ENCODE measurements around the gene SLC9C1.
A peak's percentile ranks its signal among the peaks of the same experiment; 100 is the strongest.

SLC9C1 gene

DNA sequence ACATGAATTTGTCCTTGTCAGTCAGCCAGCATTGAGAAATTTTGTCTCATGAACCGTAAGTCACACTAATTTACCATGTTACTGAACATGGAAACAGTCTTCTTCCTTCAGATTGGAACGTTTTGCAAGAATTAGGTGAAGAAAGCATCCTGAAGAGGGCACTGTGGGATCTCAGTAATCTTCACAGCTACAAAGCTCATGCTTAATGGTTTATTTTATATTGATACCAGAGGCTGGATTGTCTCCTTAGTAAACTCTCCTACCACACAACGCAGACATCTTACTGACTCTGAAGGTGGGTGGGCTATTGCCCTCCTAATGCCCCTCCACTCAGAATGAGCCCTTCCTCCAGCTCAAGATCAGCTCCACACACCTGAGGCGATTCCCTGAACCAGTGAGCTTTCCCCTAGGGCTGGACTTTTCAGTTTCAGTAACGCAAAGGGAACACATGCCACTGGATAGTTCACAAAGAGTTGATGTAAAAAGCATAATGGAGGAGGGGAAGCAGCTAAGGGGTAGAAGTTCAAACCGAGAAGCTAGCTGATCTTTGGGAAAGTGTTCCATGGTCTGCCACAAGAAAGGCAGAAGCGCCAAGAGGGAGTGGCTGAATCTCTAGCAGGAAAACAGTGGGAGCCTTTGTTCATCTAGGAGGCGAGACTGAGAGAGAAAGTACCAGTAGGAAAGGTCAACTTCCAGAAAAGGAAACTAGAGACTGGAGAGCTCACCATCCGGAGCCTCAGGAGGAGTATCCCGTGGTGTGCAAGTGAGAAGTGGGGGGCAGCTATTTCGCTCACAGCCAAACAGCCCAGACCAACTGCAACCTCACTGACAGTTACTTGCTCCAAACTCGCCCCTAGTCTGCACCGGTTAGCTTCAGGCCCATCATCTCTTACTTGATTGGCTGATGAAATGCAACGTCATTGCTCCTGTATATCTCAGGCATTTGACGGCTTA lies at the start of gene SLC9C1:
Gene SLC9C1 (minus strand): TSS at position 849 of the 954 bp plus-strand sequence. CDS start 7,425 bp downstream, outside the sequence.
- DNase-seq: peak in 31 of 58 donors; percentile 9 to 76 (median 42)

DNA sequence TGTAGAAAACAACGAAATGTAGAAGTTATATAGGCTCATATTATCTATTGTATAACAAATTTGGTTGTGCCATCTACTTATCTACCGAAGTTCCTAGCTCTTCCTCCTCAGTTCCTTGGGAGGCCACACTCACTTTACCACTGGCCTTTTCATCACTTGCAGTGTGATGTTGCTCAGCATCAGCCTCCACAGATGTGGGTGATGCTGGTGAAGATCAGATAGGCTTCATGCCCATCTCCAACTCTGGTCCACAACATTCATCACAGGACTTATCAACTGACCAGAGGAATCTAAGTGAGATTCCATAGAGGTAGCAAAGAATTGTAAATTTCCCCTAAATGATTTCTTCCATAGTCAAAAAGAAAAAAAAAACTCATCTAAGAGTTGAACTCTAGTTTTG lies 47.4 kb upstream of the SLC9C1 start:
- no peak for DNase-seq

DNA sequence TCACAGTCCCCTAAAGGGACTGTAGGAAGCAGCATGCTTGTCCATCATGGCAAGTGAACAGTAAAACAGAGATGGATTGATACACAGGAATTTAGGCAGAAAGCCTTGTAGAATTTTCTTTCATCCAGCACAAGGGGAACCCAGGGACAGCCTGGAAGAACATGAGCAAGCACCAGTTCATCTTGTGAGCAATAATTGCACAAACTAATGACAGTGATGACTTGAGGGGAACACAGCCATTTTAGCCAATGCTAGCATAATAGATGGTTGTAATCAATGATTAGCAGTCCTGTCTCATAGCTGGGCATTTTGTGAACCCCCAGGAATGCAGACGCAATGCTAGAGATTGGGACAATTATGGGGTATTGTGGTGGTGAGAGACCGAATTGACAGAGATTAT lies 45.6 kb upstream of the SLC9C1 start:
- DNase-seq: no peak

DNA sequence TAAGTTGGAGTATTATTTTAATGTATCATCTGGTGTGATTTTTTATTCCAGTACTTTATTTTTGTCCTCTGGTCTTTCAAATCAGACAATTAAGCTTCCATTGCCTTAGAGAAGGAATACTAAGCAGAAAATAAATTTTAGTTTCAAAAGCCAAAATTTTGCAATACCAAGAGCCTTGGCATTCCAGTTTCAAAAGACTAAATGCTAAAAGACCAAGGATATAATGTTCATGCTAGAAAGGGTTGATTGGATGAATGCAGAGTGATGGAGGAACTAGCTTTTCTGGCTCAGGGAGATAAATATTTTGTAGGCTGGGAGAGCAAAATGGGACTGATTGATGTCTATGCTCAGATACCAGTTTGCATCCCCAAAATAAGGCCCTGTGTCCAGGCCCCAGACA lies 45.1 kb upstream of the SLC9C1 start:
- DNase-seq: no peak

DNA sequence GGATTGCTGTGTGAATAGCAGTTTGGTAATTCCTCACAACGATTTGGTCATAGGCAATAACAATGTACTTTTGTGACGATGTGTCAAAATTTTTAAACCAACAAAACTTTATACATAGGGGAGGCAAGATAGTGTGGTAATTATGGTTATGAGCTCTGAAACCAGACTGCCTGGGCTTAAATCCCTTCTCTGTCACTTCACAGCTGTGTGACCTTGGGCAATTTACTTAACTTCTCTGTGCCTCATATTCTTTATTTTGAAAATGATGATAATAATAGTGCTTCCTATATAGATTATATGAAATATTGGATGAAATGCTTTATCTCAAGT lies 44.7 kb upstream of the SLC9C1 start:
- no peak for DNase-seq

DNA sequence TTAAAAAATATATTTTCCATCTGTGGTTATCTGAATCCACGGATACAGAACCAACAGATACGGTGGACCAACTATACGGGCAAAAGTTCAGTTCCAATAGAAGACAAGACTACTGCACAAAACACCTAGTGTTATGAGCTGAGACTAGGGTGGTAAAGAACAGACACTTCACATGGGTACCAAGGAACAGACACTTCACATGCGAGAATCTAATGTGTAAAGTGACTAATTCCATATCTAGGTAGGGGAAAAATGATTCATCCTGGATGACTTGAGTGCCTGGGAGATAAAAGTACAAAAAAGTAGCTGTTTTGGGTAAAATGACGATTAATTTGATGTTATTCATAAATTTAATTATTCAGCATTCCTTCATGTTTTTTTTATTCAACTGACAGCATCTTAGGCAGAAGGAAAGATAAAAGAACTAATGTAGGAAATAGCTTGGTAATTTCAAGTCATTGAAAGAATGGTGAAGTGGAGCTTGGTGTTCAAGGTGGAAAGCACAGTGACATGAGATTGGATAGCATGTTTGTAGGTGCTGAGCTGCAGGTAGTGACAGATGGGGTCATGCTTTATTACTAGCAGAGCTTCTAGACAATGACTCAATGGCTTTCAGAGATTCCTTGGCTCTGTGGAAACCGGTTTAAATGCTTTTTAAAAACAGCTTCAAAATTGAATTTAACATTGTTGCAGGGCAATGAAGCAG lies 44.2 kb upstream of the SLC9C1 start:
- DNase-seq: no peak

DNA sequence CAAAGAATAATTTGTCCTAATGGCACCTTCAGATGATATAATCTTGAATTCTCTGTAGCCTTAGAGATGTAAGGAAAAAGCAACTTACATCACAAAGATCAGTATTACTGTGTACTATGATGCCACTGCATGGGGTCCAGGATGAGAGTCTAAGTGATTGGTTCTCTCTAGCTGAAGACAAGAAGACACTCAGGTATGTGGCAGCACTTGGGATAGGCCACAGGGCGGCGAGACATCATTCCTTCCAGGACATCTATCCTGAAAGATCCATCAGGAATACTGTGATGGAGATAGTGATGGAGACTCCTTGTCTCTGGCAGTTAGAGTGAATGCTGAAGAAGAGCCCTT lies 41.4 kb upstream of the SLC9C1 start:
- DNase-seq: no peak

DNA sequence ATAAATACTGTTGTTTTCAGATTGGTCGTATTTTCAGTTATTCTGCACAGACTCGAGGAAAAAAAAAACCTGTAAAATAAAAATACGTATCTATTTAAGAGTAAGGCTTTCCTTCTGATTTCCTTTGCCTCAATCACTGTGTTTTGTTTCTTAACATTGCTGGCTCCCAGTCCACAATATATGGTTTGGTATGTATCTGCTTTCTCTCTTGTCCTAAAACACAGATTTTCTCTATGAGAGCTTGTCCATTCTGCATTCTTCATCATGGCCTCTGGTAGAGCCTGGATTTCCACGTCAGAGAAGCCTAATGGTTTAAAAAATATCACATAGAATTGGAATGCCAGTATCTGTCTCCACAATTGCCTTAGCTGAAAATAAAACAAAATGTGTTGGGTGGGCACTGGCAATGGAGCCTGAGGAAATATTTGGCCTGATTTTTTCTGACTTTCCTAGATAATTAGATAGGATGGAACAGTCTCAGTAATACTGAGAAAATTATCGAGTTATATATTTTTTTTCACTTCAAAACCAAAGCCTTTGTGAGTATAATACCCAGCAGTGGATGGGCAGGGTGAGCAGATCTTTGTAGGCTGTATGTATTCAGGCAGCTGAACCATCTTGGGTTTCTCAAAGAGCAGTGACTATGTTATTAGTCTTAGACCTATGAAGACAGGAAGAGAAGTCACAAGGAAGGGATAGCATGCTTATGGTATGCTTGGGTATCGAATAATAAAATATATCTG lies 40.8 kb upstream of the SLC9C1 start:
- DNase-seq: no peak

DNA sequence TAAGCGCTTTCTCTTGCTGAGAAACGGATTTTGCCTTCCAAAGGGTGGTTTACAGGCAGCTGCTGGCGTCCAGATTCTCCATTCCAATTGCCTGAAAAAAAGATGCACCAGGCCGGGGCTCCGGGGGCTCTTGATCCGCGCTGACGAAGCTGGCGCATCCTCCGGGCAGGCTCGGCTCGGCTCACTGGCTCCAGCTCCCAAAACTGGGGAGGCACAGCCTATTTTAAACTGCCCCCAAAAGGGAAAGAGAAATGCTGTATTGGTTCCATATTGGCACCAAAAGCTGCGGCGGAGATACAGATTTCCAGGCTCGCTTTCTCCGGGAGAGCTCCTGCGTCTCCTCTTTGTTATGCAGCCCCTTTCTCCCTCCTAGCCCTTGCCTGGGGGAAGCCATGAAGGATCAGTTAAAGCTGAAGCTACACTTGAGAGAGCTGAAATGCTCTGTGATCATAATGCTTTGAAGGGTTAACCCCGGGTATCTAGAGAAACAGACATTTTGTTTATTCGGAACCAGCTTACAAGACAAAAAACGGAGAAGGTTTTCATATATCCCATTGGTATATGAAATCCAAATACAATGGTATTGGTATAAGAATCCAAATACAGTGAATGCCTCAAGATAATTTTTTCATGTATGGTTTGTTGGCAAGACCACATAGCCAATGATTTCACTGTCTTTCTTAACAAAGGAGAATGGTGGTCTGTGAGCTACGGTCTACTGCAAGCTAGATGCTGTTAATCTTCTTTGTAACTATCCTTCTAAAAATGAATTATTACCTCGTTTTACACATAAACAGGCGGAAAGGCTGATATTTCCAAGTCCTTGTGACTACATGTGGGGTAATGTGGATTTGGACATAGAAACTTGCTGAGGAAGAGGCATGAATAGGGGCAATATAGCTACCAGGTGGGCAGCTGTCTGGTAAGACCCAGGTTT lies 39.6 kb upstream of the SLC9C1 start:
- peak in 50 of 58 donors; percentile 17 to 79 (median 60) for DNase-seq

DNA sequence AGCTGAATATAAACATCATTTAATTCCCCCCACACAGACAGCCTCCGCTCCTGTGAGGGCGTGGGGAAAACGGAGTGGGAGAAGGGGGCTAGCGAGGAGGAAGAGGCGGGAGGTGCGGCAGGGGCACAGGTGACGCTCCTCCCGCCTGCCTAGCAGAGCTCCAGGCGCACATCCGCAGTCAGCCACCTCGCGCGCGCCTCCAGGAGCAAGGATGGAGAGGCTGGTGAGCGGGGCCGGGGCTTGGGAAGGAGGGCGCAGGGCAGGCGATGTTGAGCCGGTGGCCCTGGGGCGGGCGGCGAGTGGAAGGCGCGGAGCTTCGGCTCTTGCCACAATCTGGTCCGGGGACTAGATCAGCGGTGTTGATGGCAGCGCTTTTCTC lies 39.0 kb upstream of the SLC9C1 start, which contains the start of gene CD200:
Gene CD200 (plus strand): TSS at position 155 of the 379 bp plus-strand sequence. CDS start 57 bp downstream, at position 212.
- DNase-seq: peak in 54 of 58 donors; percentile 25 to 79 (median 64)

DNA sequence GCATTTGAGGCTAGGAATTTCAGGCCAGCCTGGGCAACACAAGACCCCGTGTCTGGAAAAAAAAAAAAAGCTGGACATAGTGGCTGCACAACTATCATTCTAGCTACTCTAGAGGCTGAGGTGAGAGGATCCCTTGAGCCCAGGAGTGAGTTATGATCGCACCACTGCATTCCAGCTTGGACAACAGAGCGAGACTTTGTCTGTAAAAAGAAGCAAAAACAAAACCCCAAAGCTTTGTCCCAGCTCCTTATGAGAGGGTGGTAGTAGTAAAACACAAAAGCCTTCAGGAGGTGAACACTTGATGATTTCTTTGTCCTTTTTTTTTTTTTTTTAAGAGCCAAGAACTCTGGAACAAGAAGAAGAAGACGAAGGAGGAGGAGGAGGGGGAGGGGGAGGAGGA lies 37.8 kb upstream of the SLC9C1 start:
- no peak for DNase-seq

DNA sequence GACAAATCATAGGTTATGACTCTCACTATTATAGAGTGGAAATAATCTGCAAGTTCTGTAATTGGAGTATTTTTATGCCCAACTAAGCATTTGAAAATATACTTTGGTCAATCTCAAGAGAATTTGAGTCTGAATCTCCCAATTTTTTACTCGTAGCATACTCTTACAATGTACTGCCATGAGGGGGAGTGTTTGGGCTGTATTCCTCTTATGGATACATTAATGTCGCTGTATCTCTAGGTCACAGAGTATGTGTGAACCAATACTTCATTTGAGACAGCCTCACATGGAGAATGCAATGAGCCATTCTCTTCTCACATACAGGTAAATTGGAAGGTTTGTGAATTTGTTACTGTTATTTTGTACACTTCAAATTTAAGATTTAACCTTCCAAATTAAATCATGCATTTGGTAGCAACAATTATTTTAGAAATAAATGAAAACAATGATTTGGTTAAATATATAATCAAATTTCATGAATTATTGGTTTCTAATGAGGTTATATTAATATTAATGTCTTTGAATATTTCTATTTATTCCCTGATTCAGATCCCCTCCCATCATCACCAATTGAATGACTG lies 33.4 kb upstream of the SLC9C1 start:
- DNase-seq: peak in 7 of 58 donors; percentile 7 to 62 (median 30)

DNA sequence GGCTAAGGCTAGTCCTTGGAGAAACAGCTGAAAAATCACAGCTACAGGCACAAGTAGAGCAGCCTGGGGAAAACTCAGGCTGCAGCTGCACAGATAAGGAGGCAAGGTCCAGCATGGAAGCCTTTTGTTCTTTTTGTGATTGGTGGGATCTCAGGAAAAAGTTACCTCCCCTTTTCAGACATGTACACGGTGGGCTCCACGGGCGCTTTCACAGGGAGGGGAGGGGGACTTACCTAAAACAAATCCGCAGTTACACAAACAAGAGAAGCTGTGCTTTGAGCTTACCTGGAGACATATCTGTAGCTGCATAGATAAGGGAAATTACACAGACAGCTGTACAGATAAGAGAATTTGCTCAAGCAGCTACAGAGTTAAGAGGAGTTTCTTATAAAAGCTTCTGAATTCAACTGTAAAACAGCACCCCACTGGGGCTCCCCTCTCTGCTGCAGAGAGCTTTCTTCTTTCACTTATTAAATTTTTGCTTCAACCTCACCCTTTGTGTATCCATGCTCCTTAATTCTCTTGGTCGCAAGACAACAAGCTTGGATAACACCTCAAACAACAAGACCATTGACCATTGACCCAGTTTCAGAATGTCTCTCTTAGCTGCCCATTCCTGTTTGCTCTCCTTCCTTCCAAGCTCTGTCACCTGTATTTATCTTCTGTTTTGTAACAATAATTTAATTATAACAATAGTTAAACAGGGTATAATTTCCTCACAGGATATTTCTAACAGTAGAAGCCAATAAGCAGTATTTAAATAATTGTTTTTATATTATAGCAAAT lies 28.0 kb upstream of the SLC9C1 start:
- no peak for DNase-seq

DNA sequence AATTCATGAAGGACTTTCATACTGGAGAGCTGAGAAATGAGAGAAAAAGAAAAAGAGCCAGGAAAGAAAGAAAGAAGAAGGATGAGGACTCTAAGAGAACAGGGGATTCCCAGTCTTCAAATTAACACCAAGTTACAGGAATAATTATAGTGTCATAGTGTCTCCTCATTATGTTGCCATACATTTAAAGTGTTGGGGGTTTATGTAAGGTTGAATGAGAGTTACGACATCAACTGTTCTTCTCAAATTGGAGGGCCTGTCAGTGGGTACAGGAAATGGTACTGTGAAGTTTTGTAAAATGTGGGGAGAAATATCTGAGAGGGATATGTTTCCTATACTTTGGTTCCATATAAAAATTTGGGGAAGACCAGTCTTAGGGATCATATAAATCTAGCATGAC lies 26.7 kb upstream of the SLC9C1 start:
- no peak for DNase-seq

DNA sequence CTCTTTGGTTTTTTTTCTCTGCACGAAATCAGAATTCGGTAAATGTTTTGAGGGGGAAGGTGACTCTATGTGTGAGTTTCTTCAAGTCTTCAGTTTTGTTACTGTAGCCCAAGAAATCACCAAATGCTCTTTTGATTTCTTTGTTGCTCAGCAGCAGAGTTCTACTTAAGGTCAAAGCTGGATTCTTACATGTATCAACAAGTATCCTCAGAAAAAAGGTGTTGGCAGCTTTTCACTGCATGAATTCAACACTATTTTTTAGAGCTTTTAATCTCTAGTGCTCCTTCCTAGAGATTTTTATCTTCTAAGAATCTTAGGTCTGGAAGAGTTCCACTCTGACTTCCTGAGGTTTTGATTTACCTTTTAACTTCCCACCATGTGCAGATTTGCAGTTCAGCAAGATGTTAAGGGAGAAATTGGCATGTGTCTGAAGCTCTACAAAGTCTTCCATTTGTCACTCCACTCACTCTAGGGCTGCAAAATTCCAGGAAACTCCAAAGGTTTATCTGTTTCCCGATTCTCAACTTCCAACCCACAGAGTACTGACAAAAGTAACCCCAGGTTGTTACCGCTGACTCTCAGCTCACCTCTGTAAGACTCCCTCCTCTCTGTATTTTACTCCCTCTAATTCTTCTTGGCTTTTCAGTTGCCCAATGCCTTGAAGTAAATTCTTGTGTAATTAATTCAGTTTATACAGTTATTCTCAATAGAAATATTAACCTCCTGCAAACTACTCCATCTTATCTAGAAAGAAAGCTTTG lies 25.7 kb upstream of the SLC9C1 start:
- DNase-seq: no peak

DNA sequence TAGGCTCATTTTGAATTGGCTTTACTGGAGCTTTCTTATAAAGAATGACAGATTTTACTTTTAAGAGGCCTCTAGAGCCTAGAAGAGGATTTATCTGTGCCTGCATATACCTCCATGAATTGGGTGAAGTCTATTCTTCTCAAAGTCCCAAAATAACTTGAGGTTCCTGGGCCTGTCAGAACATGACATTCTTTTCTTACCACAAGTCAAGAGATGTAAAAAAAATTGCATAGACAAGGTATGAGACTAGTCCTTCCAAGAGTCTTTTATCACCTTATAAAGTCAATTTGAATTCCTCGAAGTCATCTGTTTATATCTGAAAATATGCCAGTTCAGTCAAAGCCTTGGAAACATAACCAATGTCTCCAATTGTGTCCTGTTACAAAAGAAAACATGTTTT lies 21.8 kb upstream of the SLC9C1 start:
- DNase-seq: no peak

DNA sequence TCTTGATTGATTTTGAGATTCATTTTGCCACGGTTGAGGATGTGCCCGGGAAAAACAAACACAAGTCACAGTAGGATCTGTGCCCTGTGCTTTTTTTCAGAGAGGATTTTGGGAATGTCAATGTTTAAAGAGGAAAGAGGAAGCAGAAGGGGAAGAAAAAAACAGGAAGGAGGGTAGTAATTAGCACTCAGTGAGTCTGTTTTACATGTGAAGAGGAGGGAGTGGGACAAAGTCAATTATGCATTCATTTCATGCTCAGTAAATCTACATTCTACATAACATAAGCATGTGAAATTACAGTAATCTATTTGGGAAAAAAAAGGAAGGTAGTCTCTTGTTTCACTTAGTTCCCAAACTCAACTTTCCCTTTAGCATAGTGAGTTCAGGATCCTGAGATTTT lies 20.6 kb upstream of the SLC9C1 start:
- no peak for DNase-seq

DNA sequence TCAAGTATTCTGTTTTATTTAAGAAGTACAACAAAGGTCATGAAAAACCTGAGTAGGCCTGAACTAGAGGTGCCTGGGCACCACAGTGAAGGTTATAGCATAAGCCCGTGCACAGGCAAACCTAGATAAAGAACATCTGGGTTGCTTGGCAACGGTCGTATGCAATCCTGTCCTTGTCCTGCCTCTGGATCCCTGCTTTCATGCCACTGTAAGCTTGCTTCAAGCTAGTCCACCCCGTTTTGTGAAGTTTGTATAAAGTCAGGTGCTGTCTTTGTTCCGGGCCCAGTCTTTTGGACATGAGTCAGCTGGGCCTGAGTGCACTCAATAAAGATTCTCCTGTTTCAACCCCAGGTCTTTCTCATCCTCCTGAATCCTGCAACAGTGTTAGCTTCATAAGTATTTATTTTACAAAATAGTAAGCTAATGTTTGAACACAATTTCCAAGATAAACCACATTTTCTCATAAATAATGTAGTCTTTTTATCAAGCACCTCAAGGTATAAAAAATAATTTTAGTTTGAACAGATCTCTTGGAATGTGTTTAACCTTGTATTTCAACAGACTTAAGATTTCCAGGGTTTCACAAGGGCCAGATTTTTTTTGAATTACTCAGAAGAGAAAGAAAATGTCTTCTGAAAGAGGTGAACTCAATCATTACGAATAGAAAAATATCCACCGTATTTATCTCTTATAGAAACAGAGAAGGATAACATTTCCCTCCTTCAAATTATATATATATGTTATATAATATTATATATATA lies 14.3 kb upstream of the SLC9C1 start:
- DNase-seq: no peak

Measured in anterior cingulate cortex (tissue), 58 donors.